K562 (cell line): ENCODE results near the gene ARL2.

Experiments used
- BHLHE40 ChIP-seq: IDR thresholded peaks from 2 replicates; pipeline ENCODE4 v1.6.1; 2011; ENCODE audit warnings: low read length, improper control_type of control experiment
- FOXM1 ChIP-seq, 2 experiments: fragments of 450-650 bp in 1 of 2; sonication (generic) in 1 of 2; formaldehyde crosslinking in 1 of 2; IDR thresholded peaks; 2 replicates each; pipeline versions ENCODE4 v1.6.1 to v1.9.0; 2017 to 2022; ENCODE audit warnings: low read depth in 2 of 2, mild to moderate bottlenecking in 2 of 2, missing genetic modification reagents in 1 of 2, moderate library complexity in 1 of 2
- MCM3 ChIP-seq: fragments of 450-650 bp; IDR thresholded peaks from 2 replicates; pipeline ENCODE4 v1.6.1; 2016
- POLR2AphosphoS5 ChIP-seq: IDR thresholded peaks from 2 replicates; pipeline ENCODE4 v1.6.1; 2011; ENCODE audit warnings: mild to moderate bottlenecking, low read depth, low read length, moderate library complexity; ENCODE audit not compliant: control insufficient read depth, insufficient read depth
- TFAM ChIP-seq: fragments of 250-450 bp; sonication (Bioruptor Pico); conservative IDR thresholded peaks from 2 replicates; pipeline ENCODE4 v1.5.0; 2021; ENCODE audit warnings: mild to moderate bottlenecking, moderate library complexity
- TF ChIP-seq, protein P1 (sequence below): fragments of 450-650 bp; IDR thresholded peaks from 2 replicates; pipeline ENCODE4 v1.6.1; 2016

GRCh38 chr11:64974124-64974523 is 39.8 kb upstream of the ARL2 start:
- TF ChIP-seq MCM3 = no peak
- no peak for TF ChIP-seq TFAM (CRISPR knock-in tag)
- TF ChIP-seq FOXM1 (IDR thresholded peaks at IDR 0.05; ENCODE audit: low read depth) = no peak
- TF ChIP-seq FOXM1 (CRISPR knock-in tag; IDR thresholded peaks at IDR 0.05; ENCODE audit: low read depth) = no peak
- TF ChIP-seq, protein P1, sequence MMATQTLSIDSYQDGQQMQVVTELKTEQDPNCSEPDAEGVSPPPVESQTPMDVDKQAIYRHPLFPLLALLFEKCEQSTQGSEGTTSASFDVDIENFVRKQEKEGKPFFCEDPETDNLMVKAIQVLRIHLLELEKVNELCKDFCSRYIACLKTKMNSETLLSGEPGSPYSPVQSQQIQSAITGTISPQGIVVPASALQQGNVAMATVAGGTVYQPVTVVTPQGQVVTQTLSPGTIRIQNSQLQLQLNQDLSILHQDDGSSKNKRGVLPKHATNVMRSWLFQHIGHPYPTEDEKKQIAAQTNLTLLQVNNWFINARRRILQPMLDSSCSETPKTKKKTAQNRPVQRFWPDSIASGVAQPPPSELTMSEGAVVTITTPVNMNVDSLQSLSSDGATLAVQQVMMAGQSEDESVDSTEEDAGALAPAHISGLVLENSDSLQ = no peak
- TF ChIP-seq BHLHE40 = no peak
- no peak for TF ChIP-seq POLR2AphosphoS5
